ENCODE results near the gene IL1RAPL2. TPM values are rescaled to one million over a fixed set of nuclear protein-coding genes. Genes with fewer than 3 reads are reported as not detected.

The IL1RAPL2 gene
- total and polyA plus RNA-seq, 10 of the 15 experiments (the other 5 are each of a cell fraction or from before 2014, with no cell fraction given) = 0.19 TPM; not detected in 9

DNA sequence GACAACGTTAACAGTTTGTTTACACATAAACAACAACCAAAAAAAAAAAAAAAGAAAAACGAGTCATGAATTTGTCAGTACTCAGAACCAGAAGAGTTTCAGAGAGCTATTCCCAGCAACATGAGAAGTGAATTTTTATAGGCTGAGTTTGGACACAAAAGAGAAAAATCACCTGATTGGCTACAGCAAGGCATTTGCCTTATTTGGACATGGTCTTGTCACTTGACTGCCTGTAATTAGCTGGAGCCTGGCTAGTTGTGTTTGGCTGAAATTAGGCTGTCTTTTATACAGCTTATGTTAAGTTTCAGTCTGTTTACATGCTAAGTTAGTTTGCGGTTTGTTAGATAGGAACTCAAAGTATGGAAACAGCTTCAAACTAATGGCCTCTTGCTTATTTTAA lies 655.4 kb downstream of the IL1RAPL2 start (continued):
- TF ChIP-seq, protein P1, sequence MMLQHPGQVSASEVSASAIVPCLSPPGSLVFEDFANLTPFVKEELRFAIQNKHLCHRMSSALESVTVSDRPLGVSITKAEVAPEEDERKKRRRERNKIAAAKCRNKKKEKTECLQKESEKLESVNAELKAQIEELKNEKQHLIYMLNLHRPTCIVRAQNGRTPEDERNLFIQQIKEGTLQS (IDR thresholded peaks at IDR 0.05; ENCODE audit: borderline replicate concordance, extremely low read depth, low read depth, low read length) = no peak
- TF ChIP-seq, protein P2, sequence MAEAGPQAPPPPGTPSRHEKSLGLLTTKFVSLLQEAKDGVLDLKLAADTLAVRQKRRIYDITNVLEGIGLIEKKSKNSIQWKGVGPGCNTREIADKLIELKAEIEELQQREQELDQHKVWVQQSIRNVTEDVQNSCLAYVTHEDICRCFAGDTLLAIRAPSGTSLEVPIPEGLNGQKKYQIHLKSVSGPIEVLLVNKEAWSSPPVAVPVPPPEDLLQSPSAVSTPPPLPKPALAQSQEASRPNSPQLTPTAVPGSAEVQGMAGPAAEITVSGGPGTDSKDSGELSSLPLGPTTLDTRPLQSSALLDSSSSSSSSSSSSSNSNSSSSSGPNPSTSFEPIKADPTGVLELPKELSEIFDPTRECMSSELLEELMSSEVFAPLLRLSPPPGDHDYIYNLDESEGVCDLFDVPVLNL (IDR thresholded peaks at IDR 0.05; ENCODE audit: low read depth, low read length) = no peak
- TF ChIP-seq, protein P3, sequence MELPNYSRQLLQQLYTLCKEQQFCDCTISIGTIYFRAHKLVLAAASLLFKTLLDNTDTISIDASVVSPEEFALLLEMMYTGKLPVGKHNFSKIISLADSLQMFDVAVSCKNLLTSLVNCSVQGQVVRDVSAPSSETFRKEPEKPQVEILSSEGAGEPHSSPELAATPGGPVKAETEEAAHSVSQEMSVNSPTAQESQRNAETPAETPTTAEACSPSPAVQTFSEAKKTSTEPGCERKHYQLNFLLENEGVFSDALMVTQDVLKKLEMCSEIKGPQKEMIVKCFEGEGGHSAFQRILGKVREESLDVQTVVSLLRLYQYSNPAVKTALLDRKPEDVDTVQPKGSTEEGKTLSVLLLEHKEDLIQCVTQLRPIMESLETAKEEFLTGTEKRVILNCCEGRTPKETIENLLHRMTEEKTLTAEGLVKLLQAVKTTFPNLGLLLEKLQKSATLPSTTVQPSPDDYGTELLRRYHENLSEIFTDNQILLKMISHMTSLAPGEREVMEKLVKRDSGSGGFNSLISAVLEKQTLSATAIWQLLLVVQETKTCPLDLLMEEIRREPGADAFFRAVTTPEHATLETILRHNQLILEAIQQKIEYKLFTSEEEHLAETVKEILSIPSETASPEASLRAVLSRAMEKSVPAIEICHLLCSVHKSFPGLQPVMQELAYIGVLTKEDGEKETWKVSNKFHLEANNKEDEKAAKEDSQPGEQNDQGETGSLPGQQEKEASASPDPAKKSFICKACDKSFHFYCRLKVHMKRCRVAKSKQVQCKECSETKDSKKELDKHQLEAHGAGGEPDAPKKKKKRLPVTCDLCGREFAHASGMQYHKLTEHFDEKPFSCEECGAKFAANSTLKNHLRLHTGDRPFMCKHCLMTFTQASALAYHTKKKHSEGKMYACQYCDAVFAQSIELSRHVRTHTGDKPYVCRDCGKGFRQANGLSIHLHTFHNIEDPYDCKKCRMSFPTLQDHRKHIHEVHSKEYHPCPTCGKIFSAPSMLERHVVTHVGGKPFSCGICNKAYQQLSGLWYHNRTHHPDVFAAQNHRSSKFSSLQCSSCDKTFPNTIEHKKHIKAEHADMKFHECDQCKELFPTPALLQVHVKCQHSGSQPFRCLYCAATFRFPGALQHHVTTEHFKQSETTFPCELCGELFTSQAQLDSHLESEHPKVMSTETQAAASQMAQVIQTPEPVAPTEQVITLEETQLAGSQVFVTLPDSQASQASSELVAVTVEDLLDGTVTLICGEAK (IDR thresholded peaks at IDR 0.05; ENCODE audit: borderline replicate concordance) = no peak
- TF ChIP-seq, protein P4, sequence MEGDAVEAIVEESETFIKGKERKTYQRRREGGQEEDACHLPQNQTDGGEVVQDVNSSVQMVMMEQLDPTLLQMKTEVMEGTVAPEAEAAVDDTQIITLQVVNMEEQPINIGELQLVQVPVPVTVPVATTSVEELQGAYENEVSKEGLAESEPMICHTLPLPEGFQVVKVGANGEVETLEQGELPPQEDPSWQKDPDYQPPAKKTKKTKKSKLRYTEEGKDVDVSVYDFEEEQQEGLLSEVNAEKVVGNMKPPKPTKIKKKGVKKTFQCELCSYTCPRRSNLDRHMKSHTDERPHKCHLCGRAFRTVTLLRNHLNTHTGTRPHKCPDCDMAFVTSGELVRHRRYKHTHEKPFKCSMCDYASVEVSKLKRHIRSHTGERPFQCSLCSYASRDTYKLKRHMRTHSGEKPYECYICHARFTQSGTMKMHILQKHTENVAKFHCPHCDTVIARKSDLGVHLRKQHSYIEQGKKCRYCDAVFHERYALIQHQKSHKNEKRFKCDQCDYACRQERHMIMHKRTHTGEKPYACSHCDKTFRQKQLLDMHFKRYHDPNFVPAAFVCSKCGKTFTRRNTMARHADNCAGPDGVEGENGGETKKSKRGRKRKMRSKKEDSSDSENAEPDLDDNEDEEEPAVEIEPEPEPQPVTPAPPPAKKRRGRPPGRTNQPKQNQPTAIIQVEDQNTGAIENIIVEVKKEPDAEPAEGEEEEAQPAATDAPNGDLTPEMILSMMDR (IDR thresholded peaks at IDR 0.05 in 2 of 3, conservative IDR thresholded peaks at IDR 0.05 in 1 of 3; ENCODE audit: control insufficient read depth in 2 of 3, extremely low read depth in 1 of 3, insufficient read depth in 1 of 3, low read depth in 3 of 3, low read length in 3 of 3) = no peak
- TF ChIP-seq, protein P5, sequence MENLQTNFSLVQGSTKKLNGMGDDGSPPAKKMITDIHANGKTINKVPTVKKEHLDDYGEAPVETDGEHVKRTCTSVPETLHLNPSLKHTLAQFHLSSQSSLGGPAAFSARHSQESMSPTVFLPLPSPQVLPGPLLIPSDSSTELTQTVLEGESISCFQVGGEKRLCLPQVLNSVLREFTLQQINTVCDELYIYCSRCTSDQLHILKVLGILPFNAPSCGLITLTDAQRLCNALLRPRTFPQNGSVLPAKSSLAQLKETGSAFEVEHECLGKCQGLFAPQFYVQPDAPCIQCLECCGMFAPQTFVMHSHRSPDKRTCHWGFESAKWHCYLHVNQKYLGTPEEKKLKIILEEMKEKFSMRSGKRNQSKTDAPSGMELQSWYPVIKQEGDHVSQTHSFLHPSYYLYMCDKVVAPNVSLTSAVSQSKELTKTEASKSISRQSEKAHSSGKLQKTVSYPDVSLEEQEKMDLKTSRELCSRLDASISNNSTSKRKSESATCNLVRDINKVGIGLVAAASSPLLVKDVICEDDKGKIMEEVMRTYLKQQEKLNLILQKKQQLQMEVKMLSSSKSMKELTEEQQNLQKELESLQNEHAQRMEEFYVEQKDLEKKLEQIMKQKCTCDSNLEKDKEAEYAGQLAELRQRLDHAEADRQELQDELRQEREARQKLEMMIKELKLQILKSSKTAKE (IDR thresholded peaks at IDR 0.05; ENCODE audit: low read depth, poor library complexity, severe bottlenecking) = no peak
